Measurements from ENCODE around the gene SYT13.

DNA sequence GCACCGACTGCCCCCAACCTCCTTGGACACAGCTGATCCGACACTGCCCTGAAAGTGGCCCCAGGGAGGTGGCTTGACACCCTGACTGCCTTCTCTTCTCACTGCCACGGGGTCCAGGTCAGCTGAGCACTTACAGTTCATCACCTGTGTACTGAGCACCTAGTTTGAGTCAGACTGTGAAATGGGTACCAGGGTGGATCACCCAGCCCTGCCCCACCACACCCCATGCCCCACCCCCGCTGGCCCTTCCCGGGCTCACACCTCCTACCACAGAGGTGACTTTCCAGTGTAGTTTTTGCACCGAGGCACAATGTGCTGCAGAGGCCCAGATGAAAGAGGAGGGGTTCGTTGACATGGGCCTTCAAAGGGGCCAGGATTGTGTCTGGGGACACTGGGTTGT is 80.2 kb downstream of the SYT13 start:
- TF ChIP-seq, protein P1, sequence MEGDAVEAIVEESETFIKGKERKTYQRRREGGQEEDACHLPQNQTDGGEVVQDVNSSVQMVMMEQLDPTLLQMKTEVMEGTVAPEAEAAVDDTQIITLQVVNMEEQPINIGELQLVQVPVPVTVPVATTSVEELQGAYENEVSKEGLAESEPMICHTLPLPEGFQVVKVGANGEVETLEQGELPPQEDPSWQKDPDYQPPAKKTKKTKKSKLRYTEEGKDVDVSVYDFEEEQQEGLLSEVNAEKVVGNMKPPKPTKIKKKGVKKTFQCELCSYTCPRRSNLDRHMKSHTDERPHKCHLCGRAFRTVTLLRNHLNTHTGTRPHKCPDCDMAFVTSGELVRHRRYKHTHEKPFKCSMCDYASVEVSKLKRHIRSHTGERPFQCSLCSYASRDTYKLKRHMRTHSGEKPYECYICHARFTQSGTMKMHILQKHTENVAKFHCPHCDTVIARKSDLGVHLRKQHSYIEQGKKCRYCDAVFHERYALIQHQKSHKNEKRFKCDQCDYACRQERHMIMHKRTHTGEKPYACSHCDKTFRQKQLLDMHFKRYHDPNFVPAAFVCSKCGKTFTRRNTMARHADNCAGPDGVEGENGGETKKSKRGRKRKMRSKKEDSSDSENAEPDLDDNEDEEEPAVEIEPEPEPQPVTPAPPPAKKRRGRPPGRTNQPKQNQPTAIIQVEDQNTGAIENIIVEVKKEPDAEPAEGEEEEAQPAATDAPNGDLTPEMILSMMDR (IDR thresholded peaks at IDR 0.05; ENCODE audit: insufficient read depth, low read depth, low read length): no peak
- TF ChIP-seq EZH2 (IDR thresholded peaks at IDR 0.05; ENCODE audit: insufficient read depth, low read length): no peak

All from astrocyte (in vitro differentiated cells and primary cell).